ENCODE results near the gene TOX3. TPM values are rescaled to one million over a fixed set of nuclear protein-coding genes. Genes with fewer than 3 reads are reported as not detected.
A peak's percentile ranks its signal among the peaks of the same experiment; 100 is the strongest.

The TOX3 gene
- total RNA-seq, 4 donors from 2014 or later: 10.9 to 32.6 (median 28.0) TPM

DNA sequence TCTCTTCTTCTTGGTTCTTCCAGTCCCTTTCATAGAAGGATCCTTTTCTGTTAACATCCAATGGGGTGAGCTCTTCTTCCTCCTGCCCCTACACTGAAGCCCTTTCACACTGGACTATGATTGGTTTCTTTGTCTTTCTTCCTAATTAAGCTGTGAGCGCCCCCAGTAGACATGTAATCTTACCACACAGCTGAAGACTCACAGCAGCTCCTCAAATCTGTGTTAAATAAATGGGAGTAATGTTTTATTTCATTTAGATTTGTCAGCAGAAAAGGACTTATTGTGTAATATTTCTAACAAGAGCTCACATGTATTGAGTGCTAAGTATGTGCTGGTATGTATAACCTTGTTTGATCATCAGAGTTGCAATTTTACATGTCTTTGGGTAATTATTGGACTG, 55.7 kb downstream of the TOX3 start:
- intact Hi-C loops (cut with DNase I; ENCODE audit: low total_unique reads): no loop called here
- Histone ChIP-seq H3K27ac (no peak overlapping the region), H3K36me3 (no peaks in the 10 kb centered on the region), H3K9me3 (no peaks in the 10 kb centered on the region), H3K4me3 (no peak overlapping the region), H3K27me3 (no peaks in the 10 kb centered on the region), H3K4me1 (peaks cover 0 to 51% (median 20%) of the 10 kb centered on the region in 4 donors)
- in situ Hi-C loops (cut with MboI; ENCODE audit: low pct_ligation_motif_present in 1 of 4, low pct_unique_long_range_greater_than_20kb in 1 of 4, low sequenced_read_pairs in 3 of 4): no loop called here
- 77 to 80% methylated on average over 1 of the region's 1 CpG for WGBS, 2 donors (ENCODE audit: low coverage in 1 of 2)
- TF ChIP-seq POLR2AphosphoS5 (IDR thresholded peaks at IDR 0.05) (no peak), EP300 (IDR thresholded peaks at IDR 0.05; ENCODE audit: low read depth) (no peak), POLR2A (IDR thresholded peaks at IDR 0.05) (no peak)
- TF ChIP-seq, protein P1, sequence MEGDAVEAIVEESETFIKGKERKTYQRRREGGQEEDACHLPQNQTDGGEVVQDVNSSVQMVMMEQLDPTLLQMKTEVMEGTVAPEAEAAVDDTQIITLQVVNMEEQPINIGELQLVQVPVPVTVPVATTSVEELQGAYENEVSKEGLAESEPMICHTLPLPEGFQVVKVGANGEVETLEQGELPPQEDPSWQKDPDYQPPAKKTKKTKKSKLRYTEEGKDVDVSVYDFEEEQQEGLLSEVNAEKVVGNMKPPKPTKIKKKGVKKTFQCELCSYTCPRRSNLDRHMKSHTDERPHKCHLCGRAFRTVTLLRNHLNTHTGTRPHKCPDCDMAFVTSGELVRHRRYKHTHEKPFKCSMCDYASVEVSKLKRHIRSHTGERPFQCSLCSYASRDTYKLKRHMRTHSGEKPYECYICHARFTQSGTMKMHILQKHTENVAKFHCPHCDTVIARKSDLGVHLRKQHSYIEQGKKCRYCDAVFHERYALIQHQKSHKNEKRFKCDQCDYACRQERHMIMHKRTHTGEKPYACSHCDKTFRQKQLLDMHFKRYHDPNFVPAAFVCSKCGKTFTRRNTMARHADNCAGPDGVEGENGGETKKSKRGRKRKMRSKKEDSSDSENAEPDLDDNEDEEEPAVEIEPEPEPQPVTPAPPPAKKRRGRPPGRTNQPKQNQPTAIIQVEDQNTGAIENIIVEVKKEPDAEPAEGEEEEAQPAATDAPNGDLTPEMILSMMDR (IDR thresholded peaks at IDR 0.05): no peak
- DNase-seq: no peak

- Histone ChIP-seq H3K27ac (peak overlapping the region in 1 of 4 donors; percentile 59), H3K4me1 (peaks cover 0 to 40% (median 13%) of the 10 kb centered on the region in 4 donors), H3K4me3 (no peak overlapping the region), H3K9me3 (no peaks in the 10 kb centered on the region), H3K27me3 (no peaks in the 10 kb centered on the region), H3K36me3 (no peaks in the 10 kb centered on the region)
- intact Hi-C loops (cut with DNase I; ENCODE audit: low total_unique reads): no loop called here
- no peak for DNase-seq
- TF ChIP-seq POLR2AphosphoS5 (IDR thresholded peaks at IDR 0.05) (no peak), EP300 (IDR thresholded peaks at IDR 0.05; ENCODE audit: low read depth) (no peak), POLR2A (IDR thresholded peaks at IDR 0.05) (no peak)
- TF ChIP-seq, protein P1 (IDR thresholded peaks at IDR 0.05): no peak
- 68 to 84% methylated on average over 5 to 6 of the region's 6 CpGs for WGBS, 2 donors (ENCODE audit: low coverage in 1 of 2)
- in situ Hi-C loops (cut with MboI; ENCODE audit: low pct_ligation_motif_present in 1 of 4, low pct_unique_long_range_greater_than_20kb in 1 of 4, low sequenced_read_pairs in 3 of 4): no loop called here
Measured at GRCh38 chr16:52489894-52490293, 57.0 kb downstream of the TOX3 start.

GRCh38 chr16:52488837-52489289, 58.1 kb downstream of the TOX3 start:
- in situ Hi-C loops (cut with MboI; ENCODE audit: low pct_ligation_motif_present in 1 of 4, low pct_unique_long_range_greater_than_20kb in 1 of 4, low sequenced_read_pairs in 3 of 4) (no loop called here), intact Hi-C loops (cut with DNase I; ENCODE audit: low total_unique reads) (no loop called here)
- no peaks in the 10 kb centered on the region for H3K36me3 ChIP-seq
- H3K4me3 ChIP-seq: no peak overlapping the region
- H3K9me3 ChIP-seq: no peaks in the 10 kb centered on the region
- TF ChIP-seq EP300 (IDR thresholded peaks at IDR 0.05; ENCODE audit: low read depth) (no peak), POLR2AphosphoS5 (IDR thresholded peaks at IDR 0.05) (no peak), POLR2A (IDR thresholded peaks at IDR 0.05) (no peak)
- TF ChIP-seq, protein P1 (IDR thresholded peaks at IDR 0.05): no peak
- H3K4me1 ChIP-seq: peaks cover 0 to 33% (median 10%) of the 10 kb centered on the region in 4 donors
- DNase-seq: peak; percentile 30
- H3K27me3 ChIP-seq: no peaks in the 10 kb centered on the region
- H3K27ac ChIP-seq: peak overlapping the region; percentile 26 to 59 (median 49)

DNA sequence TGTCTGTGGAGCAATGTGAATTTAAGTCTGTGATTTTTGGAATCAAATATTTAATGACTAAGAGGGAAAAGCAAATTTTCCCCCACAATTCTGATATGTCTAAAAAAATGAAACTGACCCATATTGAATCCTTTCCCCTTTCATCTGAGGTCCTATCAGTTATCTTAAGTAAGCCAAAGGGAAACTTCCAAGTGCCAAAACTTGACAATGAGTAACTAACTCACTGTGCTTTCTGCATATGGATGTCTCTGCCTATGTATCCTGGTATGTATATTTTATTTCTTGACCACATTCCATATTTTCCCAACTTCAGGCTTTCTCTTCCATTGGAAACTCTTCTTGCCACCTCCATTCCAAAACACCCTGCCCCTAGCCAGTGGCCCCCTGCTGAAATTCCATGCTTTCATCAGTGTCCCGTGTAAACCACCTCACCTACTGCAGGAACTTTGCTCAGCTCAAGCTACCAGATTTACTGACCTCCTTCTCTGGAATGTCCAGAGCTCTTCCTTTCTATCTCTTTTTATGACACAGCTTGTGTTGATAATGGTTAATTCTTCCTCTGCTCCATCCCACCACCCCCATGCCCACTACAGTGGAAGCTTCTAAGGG, 59.0 kb downstream of the TOX3 start:
- Histone ChIP-seq H3K4me3 (no peak overlapping the region), H3K27me3 (no peaks in the 10 kb centered on the region), H3K36me3 (no peaks in the 10 kb centered on the region), H3K4me1 (peaks cover 0 to 25% (median 7%) of the 10 kb centered on the region in 4 donors), H3K9me3 (no peaks in the 10 kb centered on the region), H3K27ac (peak overlapping the region; percentile 26 to 59 (median 49))
- WGBS, 2 donors (ENCODE audit: low coverage in 1 of 2): 36 to 42% methylated on average over 1 of the region's 1 CpG
- intact Hi-C loops (cut with DNase I; ENCODE audit: low total_unique reads): no loop called here
- no peak for TF ChIP-seq POLR2AphosphoS5 (IDR thresholded peaks at IDR 0.05)
- no peak for TF ChIP-seq EP300 (IDR thresholded peaks at IDR 0.05; ENCODE audit: low read depth)
- TF ChIP-seq POLR2A (IDR thresholded peaks at IDR 0.05): no peak
- TF ChIP-seq, protein P1 (IDR thresholded peaks at IDR 0.05): no peak
- no peak for DNase-seq
- in situ Hi-C loops (cut with MboI; ENCODE audit: low pct_ligation_motif_present in 1 of 4, low pct_unique_long_range_greater_than_20kb in 1 of 4, low sequenced_read_pairs in 3 of 4): no loop called here
